Measurements from ENCODE around the gene TIMP3. TPM values are rescaled to one million over a fixed set of nuclear protein-coding genes. Genes with fewer than 3 reads are reported as not detected.

TIMP3 gene
- total RNA-seq, 1 experiment from 2014 or later: 0.87 TPM

GRCh38 chr22:32880505-32880892 lies 79.0 kb downstream of the TIMP3 start:
- WGBS (ENCODE audit: extremely low coverage, insufficient read length, low lambda C conversion rate): no CpG with 5 or more reads among the region's 7 CpGs

More at GRCh38 chr22:32880505-32880892, 79.0 kb downstream of the TIMP3 start:
- H3K36me3 Mint-ChIP-seq (ENCODE audit: insufficient read depth in 1 of 3, low read depth in 3 of 3): peaks cover 0 to 6% (median 5%) of the 10 kb centered on the region in 3 experiments; a peak in 4 of 7 replicates
- peaks cover 2 to 11% of the 10 kb centered on the region in 2 experiments; a peak in 3 of 4 replicates for H3K4me1 Mint-ChIP-seq
- H2BK5ac ChIP-seq (ENCODE audit: insufficient read length, low read length): no peak overlapping the region
- H2AFZ ChIP-seq (ENCODE audit: low read length): no peak overlapping the region
- no peak overlapping the region for H4K5ac ChIP-seq (ENCODE audit: insufficient read length, low read depth, low read length)
- no peaks in the 10 kb centered on the region for H3K27me3 Mint-ChIP-seq (ENCODE audit: low read depth)
- H3K79me1 ChIP-seq (ENCODE audit: insufficient read depth, low read depth, low read length, poor library complexity, severe bottlenecking): no peaks in the 10 kb centered on the region
- H3K9me3 ChIP-seq (ENCODE audit: control insufficient read depth, low read depth, low read length): no peaks in the 10 kb centered on the region
- H3K27ac Mint-ChIP-seq: no peak overlapping the region; a peak in 1 of 7 replicates
- no peak overlapping the region for H3K4ac ChIP-seq (ENCODE audit: low read depth, low read length)
- H3K4me1 ChIP-seq (ENCODE audit: insufficient read depth, low read length): no peaks in the 10 kb centered on the region
- no peak overlapping the region for H3K18ac ChIP-seq (ENCODE audit: insufficient read length, low read depth, low read length)
- no peaks in the 10 kb centered on the region for H3K23me2 ChIP-seq (ENCODE audit: insufficient read length, low read depth, low read length, poor library complexity, severe bottlenecking)
- H2BK120ac ChIP-seq (ENCODE audit: low read depth, low read length, poor library complexity, severe bottlenecking): no peak overlapping the region
- H3K4me3 Mint-ChIP-seq: no peak overlapping the region
- no peaks in the 10 kb centered on the region for H3K79me2 ChIP-seq (ENCODE audit: insufficient read depth, low read length)
- no peak for DNase-seq
- TF ChIP-seq, protein P1, sequence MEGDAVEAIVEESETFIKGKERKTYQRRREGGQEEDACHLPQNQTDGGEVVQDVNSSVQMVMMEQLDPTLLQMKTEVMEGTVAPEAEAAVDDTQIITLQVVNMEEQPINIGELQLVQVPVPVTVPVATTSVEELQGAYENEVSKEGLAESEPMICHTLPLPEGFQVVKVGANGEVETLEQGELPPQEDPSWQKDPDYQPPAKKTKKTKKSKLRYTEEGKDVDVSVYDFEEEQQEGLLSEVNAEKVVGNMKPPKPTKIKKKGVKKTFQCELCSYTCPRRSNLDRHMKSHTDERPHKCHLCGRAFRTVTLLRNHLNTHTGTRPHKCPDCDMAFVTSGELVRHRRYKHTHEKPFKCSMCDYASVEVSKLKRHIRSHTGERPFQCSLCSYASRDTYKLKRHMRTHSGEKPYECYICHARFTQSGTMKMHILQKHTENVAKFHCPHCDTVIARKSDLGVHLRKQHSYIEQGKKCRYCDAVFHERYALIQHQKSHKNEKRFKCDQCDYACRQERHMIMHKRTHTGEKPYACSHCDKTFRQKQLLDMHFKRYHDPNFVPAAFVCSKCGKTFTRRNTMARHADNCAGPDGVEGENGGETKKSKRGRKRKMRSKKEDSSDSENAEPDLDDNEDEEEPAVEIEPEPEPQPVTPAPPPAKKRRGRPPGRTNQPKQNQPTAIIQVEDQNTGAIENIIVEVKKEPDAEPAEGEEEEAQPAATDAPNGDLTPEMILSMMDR (conservative IDR thresholded peaks at IDR 0.05): no peak
- no peaks in the 10 kb centered on the region for H3K9me3 Mint-ChIP-seq
- no peak overlapping the region for H3K27ac ChIP-seq (ENCODE audit: insufficient read length, low read depth, low read length)
- H3K56ac ChIP-seq (ENCODE audit: insufficient read length, low read depth, low read length): no peak overlapping the region
- H2BK12ac ChIP-seq (ENCODE audit: insufficient read length, low read depth, low read length): no peak overlapping the region
- no peak overlapping the region for H2AK5ac ChIP-seq (ENCODE audit: insufficient read length, low read length)
- no peak overlapping the region for H2BK15ac ChIP-seq (ENCODE audit: low read depth, low read length)
- H3K4me2 ChIP-seq (ENCODE audit: insufficient read depth, insufficient read length, low read length): no peak overlapping the region
- no peak overlapping the region for H3K23ac ChIP-seq (ENCODE audit: insufficient read length, low read depth, low read length)
- no peak overlapping the region for H4K91ac ChIP-seq (ENCODE audit: insufficient read length, low read depth, low read length)
- no peaks in the 10 kb centered on the region for H4K20me1 ChIP-seq (ENCODE audit: control insufficient read depth, insufficient read depth, insufficient read length)
- no peaks in the 10 kb centered on the region for H3K27me3 ChIP-seq (ENCODE audit: insufficient read depth, low read length)
- no peak overlapping the region for H3K14ac ChIP-seq (ENCODE audit: insufficient read depth, low read length)
- H2BK20ac ChIP-seq (ENCODE audit: low read depth, low read length, poor library complexity, severe bottlenecking): no peak overlapping the region
- H4K8ac ChIP-seq (replicated peaks; ENCODE audit: insufficient read length, low read depth, low read length): no peak overlapping the region
- no peak overlapping the region for H3T11ph ChIP-seq (ENCODE audit: low read length)
- no peak overlapping the region for H3K9ac ChIP-seq (ENCODE audit: extremely low read depth, insufficient read length, low read length)
